ENCODE measurements around the gene ZNF592. TPM values are rescaled to one million over a fixed set of nuclear protein-coding genes. Genes with fewer than 3 reads are reported as not detected.

ZNF592 gene
- total RNA-seq, 4 donors from 2014 or later, result 18.3 to 28.0 (median 21.2) TPM

GRCh38 chr15:84834229-84834955 is 86.0 kb downstream of the ZNF592 start:
- Histone ChIP-seq H3K27me3 (no peaks in the 10 kb centered on the region), H3K9me3 (no peaks in the 10 kb centered on the region), H3K27ac (no peak overlapping the region), H3K4me1 (peaks cover 6 to 16% of the 10 kb centered on the region in 2 donors), H3K36me3 (no peaks in the 10 kb centered on the region), H3K4me3 (replicated peaks in 1 of 3) (no peak overlapping the region)
- TF ChIP-seq CTCF (IDR thresholded peaks at IDR 0.05) (no peak), POLR2A (IDR thresholded peaks at IDR 0.05) (no peak)
- no peak for DNase-seq
- 84 to 87% methylated on average over 4 of the region's 4 CpGs for WGBS, 2 donors
- intact Hi-C loops (cut with DNase I), result no loop called here

- Histone ChIP-seq H3K9me3 (no peaks in the 10 kb centered on the region), H3K4me3 (replicated peaks in 1 of 3) (no peak overlapping the region), H3K4me1 (peaks cover 6 to 16% of the 10 kb centered on the region in 2 donors), H3K36me3 (no peaks in the 10 kb centered on the region), H3K27ac (no peak overlapping the region), H3K27me3 (no peaks in the 10 kb centered on the region)
- WGBS, 2 donors, result 91 to 99% methylated on average over 5 of the region's 5 CpGs
- TF ChIP-seq CTCF (IDR thresholded peaks at IDR 0.05) (no peak), POLR2A (IDR thresholded peaks at IDR 0.05) (no peak)
- no peak for DNase-seq
- intact Hi-C loops (cut with DNase I), result no loop called here
Observed at GRCh38 chr15:84834969-84835368, 86.6 kb downstream of the ZNF592 start.

DNA sequence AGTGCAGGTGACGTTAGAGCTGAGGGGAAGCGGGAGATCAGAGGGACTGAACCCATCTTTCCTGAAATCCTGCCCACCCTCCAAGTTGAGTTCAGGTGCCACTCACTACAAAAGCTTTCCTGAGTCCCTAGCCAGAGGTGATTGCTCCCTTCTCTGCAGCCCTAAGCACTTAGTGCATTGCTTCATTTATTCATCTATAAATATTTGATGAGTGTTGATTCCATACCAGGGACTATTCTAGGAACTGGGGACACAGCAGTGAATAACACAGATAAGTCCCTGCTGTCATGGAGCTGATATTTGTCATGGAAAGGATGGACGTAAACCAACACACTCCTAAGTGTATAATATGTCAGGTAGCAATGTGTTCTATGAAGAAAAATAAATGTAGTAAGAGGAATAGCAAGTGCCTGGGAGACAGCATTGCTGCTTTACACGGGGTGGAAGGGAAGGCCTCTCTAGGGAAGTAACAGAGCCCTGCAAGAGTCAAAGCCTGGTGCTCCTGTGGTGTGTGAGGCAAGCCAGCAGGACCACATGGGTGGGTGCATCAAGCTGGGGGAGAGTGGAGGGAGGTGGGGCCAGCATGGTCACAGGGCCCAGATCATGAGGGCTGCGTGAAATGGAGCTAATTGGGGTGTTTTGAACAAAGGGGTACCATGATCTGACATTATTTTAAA is 87.4 kb downstream of the ZNF592 start:
- Histone ChIP-seq H3K9me3 (no peaks in the 10 kb centered on the region), H3K27me3 (no peaks in the 10 kb centered on the region), H3K36me3 (no peaks in the 10 kb centered on the region), H3K4me1 (peaks cover 8 to 22% of the 10 kb centered on the region in 2 donors), H3K27ac (no peak overlapping the region), H3K4me3 (replicated peaks in 1 of 3) (no peak overlapping the region)
- no peak for TF ChIP-seq CTCF (IDR thresholded peaks at IDR 0.05)
- TF ChIP-seq POLR2A (IDR thresholded peaks at IDR 0.05), result no peak
- 88% methylated on average over 5 of the region's 5 CpGs for WGBS, 2 donors
- intact Hi-C loops (cut with DNase I), result no loop called here
- DNase-seq, result no peak

- H3K27me3 ChIP-seq, result no peaks in the 10 kb centered on the region
- H3K27ac ChIP-seq, result no peak overlapping the region
- WGBS, 2 donors, result 84 to 96% methylated on average over 1 of the region's 1 CpG
- TF ChIP-seq CTCF (IDR thresholded peaks at IDR 0.05) (no peak), POLR2A (IDR thresholded peaks at IDR 0.05) (no peak)
- intact Hi-C loops (cut with DNase I), result no loop called here
- peaks cover 7 to 26% of the 10 kb centered on the region in 2 donors for H3K4me1 ChIP-seq
- no peaks in the 10 kb centered on the region for H3K9me3 ChIP-seq
- no peak overlapping the region for H3K4me3 ChIP-seq (replicated peaks in 1 of 3)
- DNase-seq, result no peak
- no peaks in the 10 kb centered on the region for H3K36me3 ChIP-seq
Observed at GRCh38 chr15:84836844-84837243, 88.5 kb downstream of the ZNF592 start.

DNA sequence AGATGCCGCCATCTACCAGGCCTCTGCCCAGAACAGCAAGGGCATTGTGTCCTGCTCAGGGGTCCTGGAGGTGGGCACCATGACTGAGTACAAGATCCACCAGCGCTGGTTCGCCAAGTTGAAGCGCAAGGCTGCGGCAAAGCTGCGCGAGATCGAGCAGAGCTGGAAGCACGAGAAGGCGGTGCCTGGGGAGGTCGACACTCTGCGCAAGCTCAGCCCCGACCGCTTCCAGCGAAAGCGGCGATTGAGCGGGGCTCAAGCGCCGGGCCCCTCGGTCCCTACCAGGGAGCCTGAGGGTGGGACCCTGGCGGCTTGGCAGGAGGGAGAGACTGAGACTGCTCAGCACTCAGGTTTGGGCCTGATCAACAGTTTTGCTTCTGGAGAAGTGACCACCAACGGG is 91.3 kb downstream of the ZNF592 start:
- Histone ChIP-seq H3K27me3 (no peaks in the 10 kb centered on the region), H3K4me3 (replicated peaks in 1 of 3) (no peak overlapping the region), H3K27ac (no peak overlapping the region), H3K9me3 (no peaks in the 10 kb centered on the region), H3K36me3 (no peaks in the 10 kb centered on the region), H3K4me1 (peaks cover 12 to 24% of the 10 kb centered on the region in 2 donors)
- WGBS, 2 donors, result 95 to 97% methylated on average over 23 of the region's 23 CpGs
- TF ChIP-seq CTCF (IDR thresholded peaks at IDR 0.05) (no peak), POLR2A (IDR thresholded peaks at IDR 0.05) (no peak)
- intact Hi-C loops (cut with DNase I), result loop anchor here (10.0 kb wide), 1 partner anchor 55 kb away; no protein-coding TSS in a partner anchor
- no peak for DNase-seq
